Activated T-helper 1 cell treated with Interleukin-2 at 50 U/mL for 16 hours (primary cell): Measurements from ENCODE around the gene ZACN.
A peak's percentile ranks its signal among the peaks of the same experiment; 100 is the strongest.

Source experiments
- DNase-seq: peaks from one replicate; pipeline ENCODE4 v3.0.0-alpha.2; 2020; ENCODE audit warnings: low read depth

ZACN gene

DNA sequence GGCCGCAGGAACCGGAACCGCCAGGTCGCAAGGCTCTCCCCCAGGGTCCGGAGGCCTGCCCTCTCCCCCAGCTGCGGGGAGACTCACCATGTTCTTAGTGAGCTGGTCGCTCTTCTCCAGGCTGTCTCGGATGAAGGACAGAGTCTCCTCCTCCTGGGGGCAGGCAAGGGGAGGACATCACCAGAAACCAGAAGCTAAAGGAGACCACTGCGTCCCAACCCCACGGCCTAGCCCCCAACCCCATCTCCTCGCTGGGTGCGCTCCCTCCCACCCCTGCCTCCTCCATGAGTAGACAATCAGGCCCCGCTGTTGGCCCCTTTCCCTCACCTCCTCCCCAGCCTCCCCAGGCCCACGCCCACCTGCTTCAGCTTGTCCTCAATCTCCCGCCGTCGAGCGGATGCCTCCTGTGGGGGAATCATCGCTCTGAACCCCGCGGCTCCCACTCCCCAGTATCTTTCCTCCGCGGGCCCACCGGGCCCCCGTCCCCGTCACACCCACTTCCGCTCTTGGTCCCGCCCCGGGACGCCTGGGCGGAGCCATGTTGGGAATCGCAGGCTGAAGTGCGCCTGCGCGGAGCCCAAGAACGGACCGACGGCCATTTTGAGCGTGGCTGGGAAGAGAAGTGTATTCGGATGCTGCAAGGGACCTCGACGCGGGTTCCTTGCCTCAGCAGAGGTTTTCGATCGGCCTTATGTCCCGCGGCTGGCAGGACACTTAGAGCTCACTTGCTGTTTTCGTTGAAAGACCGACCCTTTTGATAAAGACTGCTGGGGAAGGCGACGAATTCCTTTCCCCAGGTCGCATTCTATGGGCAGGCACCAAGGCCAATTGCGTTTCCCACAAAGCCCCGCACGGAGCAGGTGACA lies 24.5 kb downstream of the ZACN start, which contains the start of gene EXOC7:
EXOC7 (minus strand) TSS at position 514 of the 866 bp plus-strand sequence; CDS start at position 419, 95 bp downstream.
- peak; percentile 88 for DNase-seq

DNA sequence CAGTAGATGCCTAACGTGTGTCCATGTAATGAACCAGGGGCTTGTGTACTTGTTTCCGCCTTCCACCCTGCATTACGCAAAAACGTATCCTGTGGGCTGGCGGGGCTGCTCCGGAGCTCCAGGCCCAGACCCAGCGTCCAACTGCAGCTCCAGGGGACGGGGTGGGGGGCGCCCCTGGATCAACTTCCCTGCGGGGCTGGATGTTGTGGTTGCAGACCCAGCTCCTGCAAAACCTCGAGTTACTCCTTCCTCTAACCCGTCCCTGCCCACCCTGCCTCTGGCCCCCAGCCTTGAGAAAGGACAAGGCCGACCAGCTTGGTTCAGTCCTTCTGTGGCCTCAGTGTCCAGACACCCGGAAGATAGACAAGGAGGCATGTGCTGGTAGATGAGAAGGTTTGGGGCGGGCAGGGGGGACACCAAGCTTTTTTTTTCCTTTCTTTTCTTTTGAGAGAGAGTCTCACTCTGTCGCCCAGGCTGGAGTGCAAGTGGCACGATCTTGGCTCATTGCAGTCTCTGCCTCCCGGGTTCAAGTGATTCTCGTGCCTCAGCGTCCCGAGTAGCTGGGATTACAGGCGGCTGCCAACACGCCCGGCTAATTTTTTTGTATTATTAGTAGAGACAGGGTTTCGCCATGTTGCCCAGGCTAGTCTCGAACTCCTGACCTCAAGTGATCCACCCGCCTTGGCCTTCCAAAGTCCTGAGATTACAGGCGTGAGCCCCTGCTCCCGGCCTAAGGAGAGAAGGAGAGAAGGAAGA lies 25.3 kb downstream of the ZACN start:
- DNase-seq = no peak

DNA sequence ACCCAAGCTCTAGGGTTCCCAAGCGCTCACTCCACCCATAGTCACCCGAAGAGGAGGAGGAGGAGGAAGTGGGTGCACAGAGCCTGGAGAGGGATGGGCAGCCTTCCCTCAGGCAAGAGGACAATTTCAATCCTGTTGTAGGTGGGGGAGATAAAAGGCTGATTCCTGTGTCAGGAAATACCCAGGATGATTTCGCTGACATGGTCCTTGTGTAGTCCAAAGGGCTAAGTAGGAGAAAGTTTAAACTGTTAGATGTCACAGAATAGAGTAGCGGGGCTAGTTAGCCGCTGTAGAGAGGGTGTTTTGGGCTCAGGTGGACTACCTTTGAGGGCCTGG lies 25.9 kb downstream of the ZACN start:
- DNase-seq = no peak

DNA sequence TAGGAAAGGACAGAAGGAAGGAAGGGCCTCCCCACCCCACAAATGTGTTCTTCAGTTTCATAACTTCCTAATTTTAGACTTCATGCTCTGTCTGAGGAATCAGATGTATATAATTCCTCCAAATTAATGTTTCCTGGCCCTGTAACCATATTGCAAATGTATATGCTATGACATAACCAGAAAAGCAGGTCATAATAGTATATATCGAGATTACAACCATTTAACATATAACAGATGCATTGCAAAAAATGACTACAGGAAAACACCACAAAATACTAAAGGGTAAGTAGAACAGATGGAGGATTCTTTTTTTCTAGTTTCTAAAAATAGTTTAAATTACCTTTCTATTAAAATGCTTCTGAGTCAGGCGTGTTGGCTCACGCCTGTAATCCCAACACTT lies 27.7 kb downstream of the ZACN start:
- DNase-seq = no peak

DNA sequence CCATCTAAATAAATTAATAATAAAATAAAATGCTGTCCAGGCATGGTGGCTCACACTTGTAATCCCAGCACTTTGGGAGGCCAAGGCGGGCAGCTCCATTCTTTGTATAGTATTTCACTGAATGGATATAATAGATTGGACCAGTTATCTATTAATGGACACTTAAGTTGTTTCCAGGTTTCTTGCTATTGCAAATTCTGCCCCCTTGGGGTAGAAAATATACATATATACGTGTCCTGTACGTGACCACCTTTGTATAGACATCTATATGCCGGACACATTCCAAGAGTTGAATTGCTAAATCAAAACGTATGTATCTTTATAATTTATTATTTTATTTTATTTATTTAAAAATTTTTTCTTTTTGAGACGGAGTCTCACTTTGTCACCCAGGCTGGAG lies 28.5 kb downstream of the ZACN start:
- DNase-seq = no peak

DNA sequence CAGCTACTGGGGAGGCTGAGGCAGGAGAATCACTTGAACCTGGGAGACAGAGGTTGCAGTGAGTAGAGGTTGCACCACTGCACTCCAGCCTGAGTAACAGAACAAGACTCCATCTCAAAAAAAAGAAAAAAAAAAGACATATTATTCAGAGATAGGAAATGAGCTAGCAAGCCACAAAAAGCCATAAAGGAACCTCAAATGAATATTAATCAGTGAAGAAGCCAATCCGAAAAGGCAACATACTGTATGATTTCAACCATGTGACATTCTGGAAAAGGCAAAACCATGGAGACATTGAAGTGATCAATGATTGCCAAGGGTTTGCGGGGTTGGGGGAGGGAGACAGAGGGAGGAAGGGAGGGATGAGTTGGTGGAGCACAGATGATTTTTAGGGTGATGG lies 33.0 kb downstream of the ZACN start:
- no peak for DNase-seq

DNA sequence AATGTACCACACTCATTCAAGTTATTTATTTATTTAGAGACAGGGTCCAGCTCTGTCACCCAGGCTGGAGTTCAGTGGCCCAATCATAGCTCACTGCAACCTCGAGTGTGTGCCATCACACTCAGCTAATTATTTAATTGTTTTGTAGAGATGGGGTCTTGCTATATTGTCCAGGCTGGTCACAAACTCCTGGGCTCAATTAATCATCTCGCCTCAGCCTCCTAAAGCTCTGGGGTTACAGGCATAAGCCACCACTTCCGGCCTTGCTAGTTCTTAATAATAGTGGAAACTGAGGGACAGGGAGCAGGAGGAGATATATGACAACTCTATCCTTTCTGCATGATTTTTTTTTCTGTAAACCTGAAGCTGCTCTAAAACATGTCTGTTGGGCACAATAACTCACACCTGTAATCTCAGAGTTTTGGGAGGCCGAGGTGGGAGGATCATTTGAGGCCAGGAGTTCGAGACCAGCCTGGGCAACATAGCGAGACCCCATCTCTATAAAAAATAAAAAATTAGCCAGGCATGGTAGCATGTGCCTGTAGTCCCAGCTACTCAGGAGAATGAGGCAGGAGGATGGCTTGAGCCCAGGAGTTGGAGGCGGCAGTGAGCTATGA lies 36.3 kb downstream of the ZACN start:
- no peak for DNase-seq

DNA sequence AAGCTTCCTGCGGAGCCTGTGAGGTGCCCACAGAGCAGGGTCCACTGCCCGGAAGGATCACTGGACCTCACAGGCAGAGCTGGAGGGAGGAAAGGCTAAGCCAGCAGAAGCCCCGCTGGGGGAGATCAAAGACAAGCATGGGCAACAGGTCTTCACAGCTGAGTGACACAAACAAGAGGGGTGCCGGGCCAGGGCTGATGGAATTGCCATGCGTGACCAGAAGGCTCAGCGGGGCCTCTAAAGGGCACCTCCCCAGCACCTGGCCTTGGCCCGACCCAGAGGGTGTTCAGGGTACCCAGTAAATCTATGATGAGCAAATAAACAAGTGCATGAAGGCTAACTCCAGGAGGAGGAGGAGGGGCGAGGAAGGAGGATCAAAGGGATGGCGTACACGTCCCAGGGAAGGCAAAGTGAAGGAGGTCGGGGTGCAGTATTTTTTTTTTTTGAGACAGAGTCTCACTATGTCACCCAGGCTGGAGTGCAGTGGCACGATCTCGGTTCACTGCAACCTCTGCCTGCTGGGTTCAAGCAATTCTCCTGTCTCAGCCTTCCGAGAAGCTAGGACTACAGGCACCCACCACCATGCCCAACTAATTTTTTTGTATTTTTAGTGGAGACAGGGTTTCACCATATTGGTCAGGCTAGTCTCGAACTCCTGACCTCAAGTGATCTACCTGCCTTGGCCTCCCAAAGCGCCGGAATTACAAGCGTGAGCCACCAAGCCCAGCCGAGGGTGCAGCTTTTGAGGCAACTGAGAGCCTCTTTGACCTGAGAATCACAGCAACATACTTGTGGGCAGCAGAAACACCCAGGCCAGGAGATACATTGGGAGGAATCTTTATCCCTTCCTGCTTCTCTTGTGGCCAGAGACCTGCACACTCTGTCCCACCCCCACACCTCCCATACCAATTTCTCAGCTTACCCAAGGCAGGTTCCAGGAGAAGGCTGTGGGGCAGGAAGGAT lies 40.7 kb downstream of the ZACN start:
- no peak for DNase-seq

DNA sequence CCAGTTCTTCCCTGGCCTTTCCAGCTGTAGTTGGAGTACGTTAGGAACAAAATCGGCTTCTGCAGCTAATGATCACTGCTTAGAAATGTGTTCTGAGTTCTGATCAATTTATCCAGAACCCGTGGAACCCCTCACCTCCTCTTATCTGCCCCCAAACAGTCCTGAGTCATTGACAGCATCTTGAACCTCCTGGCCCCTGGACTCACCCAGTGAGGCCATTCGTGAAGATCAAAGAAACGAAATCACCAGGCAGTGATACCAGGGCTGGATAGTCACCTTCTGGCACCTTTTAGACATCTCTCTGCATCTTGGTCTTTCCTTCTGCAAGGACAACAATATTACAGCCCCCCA lies 41.7 kb downstream of the ZACN start:
- DNase-seq = no peak

DNA sequence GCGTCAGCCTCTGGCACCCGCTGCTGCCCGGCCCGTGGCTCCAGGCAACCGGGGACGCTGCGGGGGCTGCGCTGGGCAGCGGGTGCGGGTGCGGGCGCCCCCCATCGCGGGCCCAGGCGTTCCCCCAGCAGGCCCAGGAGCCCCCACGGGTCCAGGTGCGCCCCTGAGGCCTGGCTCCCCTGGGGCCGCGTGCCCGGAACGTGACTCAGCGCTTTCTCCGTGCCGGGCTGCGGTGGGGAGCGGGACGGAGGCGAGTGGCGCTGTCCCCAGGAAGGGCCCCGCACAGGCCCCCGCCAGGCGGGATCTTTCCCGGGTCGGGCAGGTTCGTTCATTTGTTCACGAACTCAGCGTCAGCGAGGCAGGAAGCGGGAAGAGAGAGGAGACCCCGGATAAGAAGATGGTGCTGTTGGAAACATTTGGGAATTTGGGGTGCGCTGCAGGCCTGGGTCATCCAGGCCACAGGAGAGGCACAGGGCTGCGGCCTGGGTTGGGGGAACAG lies 43.0 kb downstream of the ZACN start:
- no peak for DNase-seq

DNA sequence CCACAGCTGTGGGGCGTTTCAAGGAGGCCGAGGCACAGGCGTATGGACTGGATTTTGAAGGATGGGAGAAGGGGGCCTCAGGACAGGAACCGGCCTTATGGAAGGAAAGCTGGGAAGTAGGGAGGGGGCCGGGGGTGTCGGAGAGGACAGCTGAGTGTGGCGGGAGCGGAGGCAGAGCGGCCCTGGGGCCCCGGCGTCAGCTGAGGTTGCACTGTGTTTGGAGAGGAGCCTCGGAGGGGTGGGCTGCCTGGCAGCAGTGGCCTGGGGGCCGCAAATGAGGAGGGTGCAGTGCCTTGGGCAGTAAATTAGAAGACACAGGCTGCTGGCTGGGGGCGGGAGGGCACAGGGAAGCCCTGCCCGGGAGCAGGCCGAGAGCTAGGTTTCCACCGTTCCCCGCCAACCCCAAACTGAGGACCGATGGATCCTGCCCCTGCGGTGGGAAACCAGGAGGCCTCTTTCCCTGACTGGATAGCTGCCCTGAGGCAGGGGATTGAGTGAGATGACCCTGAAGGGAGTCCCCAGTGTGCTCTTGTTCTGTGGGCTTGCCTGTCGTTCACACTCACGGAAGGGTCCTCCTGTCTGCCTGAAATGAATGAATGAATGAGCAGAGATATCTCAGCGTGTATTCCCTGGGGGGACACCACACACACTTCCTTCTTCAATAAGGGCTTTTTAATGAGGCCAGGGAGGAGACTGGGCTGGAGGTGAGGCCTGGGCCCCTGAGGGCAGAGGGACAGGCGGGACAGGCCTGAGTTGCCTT lies 43.6 kb downstream of the ZACN start:
- DNase-seq = no peak

DNA sequence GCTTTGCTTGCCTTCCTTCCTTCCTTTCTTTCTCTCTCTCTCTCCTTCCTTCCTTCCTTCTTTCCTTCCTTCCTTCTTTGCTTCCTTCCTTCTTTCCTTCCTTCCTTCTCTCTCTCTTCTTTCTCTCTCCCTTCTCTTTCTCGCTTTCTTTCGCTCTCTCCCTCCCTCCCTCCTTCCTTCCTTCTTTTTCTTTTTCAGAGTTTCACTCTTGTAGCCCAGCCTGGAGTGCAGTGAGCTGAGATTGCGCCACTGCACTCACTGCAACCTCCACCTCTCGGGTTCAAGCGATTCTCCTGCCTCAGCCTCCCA lies 44.2 kb downstream of the ZACN start:
- no peak for DNase-seq

DNA sequence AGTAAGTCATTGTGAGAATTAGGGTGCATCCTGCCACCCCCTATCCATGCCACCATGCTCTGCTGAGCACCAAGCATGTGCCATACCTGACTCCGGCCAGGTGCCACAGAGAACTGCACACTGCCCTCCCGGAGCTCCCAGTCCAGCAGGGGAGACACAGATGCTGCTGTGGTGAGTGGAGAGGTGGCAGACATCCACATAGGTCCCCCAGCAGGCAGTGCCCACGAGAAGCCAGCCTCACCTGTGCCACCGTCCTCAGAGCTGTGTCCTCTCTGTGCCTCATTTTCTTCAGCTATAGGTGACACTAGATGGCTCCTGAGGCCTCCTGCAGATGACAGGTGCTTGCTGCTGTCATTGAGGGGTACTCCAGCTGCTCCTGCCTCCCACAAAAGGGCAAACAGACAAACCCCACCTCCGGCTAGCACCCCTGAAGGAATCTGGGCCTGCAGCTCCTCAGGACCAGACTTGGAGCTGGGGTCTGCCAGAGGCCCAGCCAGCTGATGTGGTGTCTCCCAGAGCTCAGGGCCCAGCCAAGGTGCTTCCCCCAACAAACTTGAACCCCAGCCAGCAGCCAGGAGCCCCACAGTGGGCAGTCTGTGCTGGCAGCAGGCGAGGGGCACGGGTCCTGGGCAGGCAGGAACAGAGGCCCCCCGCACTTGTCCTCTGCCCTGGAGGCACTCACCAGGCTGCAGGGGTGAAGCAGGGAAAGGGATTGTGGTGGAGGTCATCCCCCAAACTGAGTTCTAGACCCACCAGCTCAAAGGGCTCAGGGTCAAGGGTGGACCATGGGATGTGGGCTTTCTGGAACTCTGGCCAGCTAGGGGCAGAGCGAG lies 45.0 kb downstream of the ZACN start:
- no peak for DNase-seq

DNA sequence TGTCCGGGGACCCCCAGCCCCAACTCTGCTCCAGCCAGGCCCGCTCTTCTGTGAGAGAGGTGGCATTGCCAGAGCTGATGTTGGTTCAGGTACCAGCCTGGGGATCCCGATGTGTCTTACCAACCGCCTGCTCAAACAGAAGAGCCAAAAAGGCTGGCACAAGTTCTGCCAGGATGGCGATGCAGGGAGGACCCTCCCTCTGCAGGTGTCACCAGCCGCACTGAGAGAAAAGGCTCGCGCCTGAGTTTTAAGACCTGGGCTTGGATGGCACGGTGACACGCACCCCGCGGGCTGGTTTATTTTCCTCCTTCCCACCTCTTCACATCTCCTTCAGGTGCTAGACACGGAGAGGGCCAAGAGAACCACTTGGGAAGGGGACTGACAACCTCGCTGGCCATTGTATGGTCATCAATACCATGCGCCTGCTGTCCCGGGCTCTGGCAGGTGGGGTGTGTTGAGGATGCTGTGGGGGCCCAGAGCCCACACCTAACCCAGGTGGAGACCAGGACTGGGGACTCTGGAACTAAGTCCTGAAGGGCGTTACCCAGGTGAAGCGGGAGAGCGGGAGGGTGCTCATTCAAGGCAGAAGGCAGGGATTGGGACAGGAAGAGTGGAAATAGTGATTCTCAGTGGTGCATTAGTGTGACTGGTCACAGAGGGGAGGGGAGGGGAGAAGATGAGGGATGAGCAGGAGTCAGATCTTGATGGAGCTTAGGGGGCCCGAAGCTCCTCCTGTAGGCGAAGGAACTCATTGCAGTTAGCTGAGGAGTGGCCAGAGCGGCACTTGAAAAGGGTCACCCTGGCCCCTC lies 45.8 kb downstream of the ZACN start:
- no peak for DNase-seq

DNA sequence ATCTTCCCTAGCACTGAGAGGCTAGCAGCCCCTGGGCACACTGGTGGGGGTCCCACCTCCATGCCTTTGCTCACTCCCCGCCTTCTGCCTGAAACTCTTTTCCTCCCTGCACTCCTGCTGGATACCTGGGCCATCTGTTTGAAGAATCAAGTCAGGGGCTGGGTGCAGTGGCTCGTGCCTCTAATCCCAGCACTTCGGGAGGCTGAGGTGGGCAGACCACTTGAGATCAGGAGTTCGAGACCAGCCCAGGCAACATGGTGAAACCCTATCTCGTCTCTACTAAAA lies 46.4 kb downstream of the ZACN start:
- no peak for DNase-seq

DNA sequence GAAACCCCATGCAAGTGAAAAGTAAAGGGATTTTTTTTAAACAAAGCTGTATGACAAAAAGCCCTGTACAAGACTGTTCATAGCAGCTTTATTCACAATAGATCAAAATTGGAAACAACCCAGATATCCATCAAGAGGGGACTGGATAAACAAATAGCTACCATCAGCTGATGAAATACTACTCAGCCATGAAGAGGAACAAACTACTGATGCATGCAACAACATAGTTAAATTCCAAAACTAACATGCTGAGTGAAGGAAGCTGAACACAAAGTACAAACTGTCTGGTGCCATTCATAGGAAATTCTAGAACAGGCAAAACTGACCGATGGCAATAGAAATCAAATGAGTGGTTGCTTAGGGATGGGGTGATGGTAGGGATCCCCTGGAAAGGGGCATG lies 46.9 kb downstream of the ZACN start:
- no peak for DNase-seq

DNA sequence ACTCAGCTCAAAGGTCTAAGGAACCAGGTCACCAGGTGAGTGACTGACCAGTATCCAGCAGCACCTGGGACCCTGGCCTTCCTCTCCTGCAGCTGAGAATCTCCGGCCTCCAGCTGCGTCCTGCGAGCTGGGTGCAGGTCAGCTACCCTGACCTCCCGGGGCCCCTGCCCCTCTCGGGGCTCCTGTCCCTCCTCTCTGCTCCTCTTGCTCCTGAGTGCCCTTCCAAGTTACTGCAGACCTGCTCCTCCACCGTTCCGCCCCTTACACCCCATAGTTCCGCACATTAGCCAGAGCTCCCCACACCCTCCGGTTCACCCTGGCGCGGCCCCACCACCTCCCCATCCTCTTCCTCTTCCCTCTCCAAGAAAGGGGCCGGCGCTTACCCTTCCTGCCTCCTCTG lies 51.5 kb downstream of the ZACN start:
- DNase-seq = no peak

DNA sequence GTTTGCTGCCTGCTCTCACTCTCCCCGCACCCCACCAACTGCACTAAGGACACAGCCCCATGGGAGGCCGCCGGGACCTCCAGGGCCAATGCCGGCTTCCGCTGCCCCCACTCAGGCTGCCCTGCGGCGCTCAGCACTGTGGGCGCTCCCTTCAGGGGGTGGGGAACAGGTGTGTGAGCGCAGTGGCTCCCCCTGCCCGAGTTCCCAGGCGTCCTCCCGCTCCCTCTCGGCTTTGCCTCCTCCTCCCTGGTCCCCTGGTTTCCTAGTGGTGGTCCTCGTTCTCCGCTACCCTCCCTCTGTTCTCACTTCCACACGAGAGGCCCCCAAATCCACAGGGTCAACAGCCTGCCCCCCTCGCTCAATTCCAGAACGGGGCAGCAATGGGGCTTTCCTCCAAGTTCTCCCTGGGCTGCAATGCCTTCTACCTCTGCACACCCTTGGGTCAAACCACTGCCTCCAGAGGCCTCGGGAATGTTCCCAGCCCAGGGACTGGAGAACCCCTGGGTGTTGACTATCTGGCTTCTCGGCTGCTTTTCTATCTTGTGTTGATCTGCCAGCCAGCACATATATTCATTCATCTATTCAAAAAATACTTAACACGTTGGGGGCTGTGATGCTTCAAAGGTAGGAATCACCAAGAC lies 52.2 kb downstream of the ZACN start:
- no peak for DNase-seq
